Subcutaneous abdominal adipose tissue (tissue), 5 donors: ENCODE measurements around the gene METRNL.

Source experiments
- H3K27ac ChIP-seq: one replicate; pipeline ENCODE4 v1.7.0; 2013; ENCODE audit warnings: low read depth, mild to moderate bottlenecking, inconsistent platforms, low read length, moderate library complexity
- H3K27me3 ChIP-seq, 5 donors: one replicate each; pipeline ENCODE4 v1.7.0; 2013; ENCODE audit warnings: low read length in 5 of 5, inconsistent platforms in 1 of 5; ENCODE audit not compliant: control insufficient read depth in 5 of 5, insufficient read depth in 4 of 5
- H3K36me3 ChIP-seq, 5 donors: one replicate each; pipeline ENCODE4 v1.7.0; 2013; ENCODE audit warnings: low read length in 5 of 5; ENCODE audit not compliant: control insufficient read depth in 5 of 5, insufficient read depth in 5 of 5
- H3K4me1 ChIP-seq, 5 donors: one replicate each; pipeline ENCODE4 v1.7.0; 2013; ENCODE audit warnings: low read length in 5 of 5, mild to moderate bottlenecking in 3 of 5, moderate library complexity in 1 of 5; ENCODE audit not compliant: control insufficient read depth in 5 of 5, insufficient read depth in 5 of 5
- H3K4me3 ChIP-seq, 5 donors: one replicate each; pipeline ENCODE4 v1.7.0; 2013; ENCODE audit warnings: low read length in 5 of 5, low read depth in 1 of 5
- H3K9ac ChIP-seq, 5 donors: one replicate each; pipeline ENCODE4 v1.7.0; 2013; ENCODE audit warnings: low read length in 5 of 5, mild to moderate bottlenecking in 4 of 5, moderate library complexity in 3 of 5
- H3K9me3 ChIP-seq, 5 donors: one replicate each; pipeline ENCODE4 v1.7.0; 2013; ENCODE audit warnings: low read length in 5 of 5; ENCODE audit not compliant: control insufficient read depth in 5 of 5
- donor health status: healthy.
- donor health status: healthy.
- donor health status: healthy.
- donor health status: healthy.
- donor health status: healthy.

The METRNL gene

GRCh38 chr17:83057793-83058265 lies 21.6 kb upstream of the METRNL start:
- Histone ChIP-seq H3K27me3 (no peaks in the 10 kb centered on the region), H3K36me3 (no peaks in the 10 kb centered on the region), H3K4me3 (no peak overlapping the region), H3K9me3 (no peaks in the 10 kb centered on the region), H3K4me1 (peaks cover 3 to 31% (median 26%) of the 10 kb centered on the region in 5 donors), H3K9ac (no peak overlapping the region), H3K27ac (no peak overlapping the region)

GRCh38 chr17:83058266-83058798 lies 21.1 kb upstream of the METRNL start:
- H3K4me3 ChIP-seq: no peak overlapping the region
- H3K4me1 ChIP-seq: peaks cover 3 to 26% (median 21%) of the 10 kb centered on the region in 5 donors
- H3K27ac ChIP-seq: no peak overlapping the region
- H3K27me3 ChIP-seq: no peaks in the 10 kb centered on the region
- H3K36me3 ChIP-seq: no peaks in the 10 kb centered on the region
- H3K9ac ChIP-seq: no peak overlapping the region
- no peaks in the 10 kb centered on the region for H3K9me3 ChIP-seq

DNA sequence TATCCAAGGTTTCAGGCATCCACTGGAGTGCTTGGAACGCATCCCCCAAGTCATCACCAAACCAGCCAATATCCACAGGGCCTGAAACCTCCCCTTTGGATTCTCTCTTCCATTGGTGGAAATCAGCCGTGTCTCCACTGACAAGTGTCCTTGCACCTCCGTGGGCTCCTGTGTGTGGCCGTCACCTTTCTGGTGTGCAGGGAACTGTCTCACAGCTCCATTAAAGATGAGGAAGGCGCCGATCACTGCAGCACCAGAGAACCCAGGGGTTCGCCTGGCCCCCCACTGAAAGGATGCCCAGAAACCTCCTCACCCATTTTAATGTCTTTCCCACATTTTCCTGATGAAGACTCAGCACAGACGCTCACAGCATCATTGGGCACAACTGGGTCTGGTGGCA lies 17.8 kb upstream of the METRNL start:
- H3K9ac ChIP-seq: no peak overlapping the region
- H3K27ac ChIP-seq: no peak overlapping the region
- no peaks in the 10 kb centered on the region for H3K27me3 ChIP-seq
- H3K4me3 ChIP-seq: no peak overlapping the region
- H3K4me1 ChIP-seq: peaks cover 0 to 4% (median 2%) of the 10 kb centered on the region in 5 donors
- H3K36me3 ChIP-seq: no peaks in the 10 kb centered on the region
- H3K9me3 ChIP-seq: no peaks in the 10 kb centered on the region

GRCh38 chr17:83062011-83062817 lies 17.2 kb upstream of the METRNL start:
- no peak overlapping the region for H3K27ac ChIP-seq
- no peak overlapping the region for H3K4me3 ChIP-seq
- H3K27me3 ChIP-seq: peaks cover 0 to under 1% (median 0%) of the 10 kb centered on the region in 5 donors
- no peaks in the 10 kb centered on the region for H3K9me3 ChIP-seq
- no peaks in the 10 kb centered on the region for H3K4me1 ChIP-seq
- no peaks in the 10 kb centered on the region for H3K36me3 ChIP-seq
- no peak overlapping the region for H3K9ac ChIP-seq

- Histone ChIP-seq H3K4me3 (no peak overlapping the region), H3K27me3 (peaks cover 0 to 2% (median 0%) of the 10 kb centered on the region in 5 donors), H3K9ac (no peak overlapping the region), H3K36me3 (no peaks in the 10 kb centered on the region), H3K27ac (no peak overlapping the region), H3K9me3 (no peaks in the 10 kb centered on the region), H3K4me1 (no peaks in the 10 kb centered on the region)
Measured at GRCh38 chr17:83062818-83063671, 16.4 kb upstream of the METRNL start.

- no peak overlapping the region for H3K9ac ChIP-seq
- H3K36me3 ChIP-seq: no peaks in the 10 kb centered on the region
- H3K9me3 ChIP-seq: no peaks in the 10 kb centered on the region
- H3K27ac ChIP-seq: no peak overlapping the region
- peaks cover 0 to 2% (median 0%) of the 10 kb centered on the region in 5 donors for H3K27me3 ChIP-seq
- H3K4me1 ChIP-seq: peaks cover 0 to 4% (median 0%) of the 10 kb centered on the region in 5 donors
- H3K4me3 ChIP-seq: no peak overlapping the region
Measured at GRCh38 chr17:83064021-83064731, 15.2 kb upstream of the METRNL start.

DNA sequence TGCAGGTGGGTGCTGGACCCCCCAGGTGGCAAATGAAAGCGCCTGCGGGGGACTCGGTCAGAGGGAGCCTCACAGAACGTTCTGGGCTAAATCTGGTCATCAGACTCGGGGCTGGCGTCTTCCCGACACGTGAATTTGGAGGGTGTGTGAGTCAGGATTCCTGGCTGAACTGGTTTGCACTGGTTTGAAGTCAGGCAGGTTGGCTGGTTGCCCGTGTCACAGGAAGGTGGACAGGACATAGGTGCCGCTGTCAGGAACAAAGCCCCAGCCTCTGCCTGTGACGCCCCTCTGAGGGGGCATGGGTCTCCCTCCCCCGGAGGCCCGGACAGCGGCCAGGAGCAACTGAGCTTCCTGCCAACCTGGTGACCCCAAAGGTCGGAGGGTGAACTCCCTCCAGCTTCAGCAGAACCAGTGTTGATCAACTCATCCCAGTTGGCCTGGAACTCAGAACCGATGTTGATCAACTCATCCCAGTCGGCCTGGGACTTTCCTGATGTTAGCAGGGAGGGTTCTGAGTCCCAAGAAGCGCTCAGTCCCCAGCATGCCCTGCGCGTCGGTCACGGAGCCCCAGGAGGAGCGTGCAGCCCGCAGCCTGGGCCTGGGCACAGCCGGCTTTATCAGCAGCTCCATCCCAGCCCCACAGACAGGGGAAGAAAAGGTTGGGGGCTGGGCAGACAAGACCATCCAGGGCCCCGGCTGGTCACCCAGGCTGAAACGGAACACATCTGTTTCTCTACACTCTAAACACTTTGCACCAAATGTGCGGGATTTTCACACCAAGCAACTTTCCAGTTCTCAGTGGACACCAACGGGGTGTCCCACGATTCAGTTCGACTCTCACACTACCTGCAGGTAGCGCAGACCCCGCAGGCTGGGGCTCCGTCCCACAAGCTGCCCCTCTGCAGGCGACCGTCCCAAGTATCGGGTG lies 14.4 kb upstream of the METRNL start:
- Histone ChIP-seq H3K4me3 (no peak overlapping the region), H3K9ac (no peak overlapping the region), H3K27me3 (peaks cover 0 to 6% (median 3%) of the 10 kb centered on the region in 5 donors), H3K4me1 (peaks cover 0 to 4% (median 0%) of the 10 kb centered on the region in 5 donors), H3K36me3 (no peaks in the 10 kb centered on the region), H3K27ac (no peak overlapping the region), H3K9me3 (no peaks in the 10 kb centered on the region)

DNA sequence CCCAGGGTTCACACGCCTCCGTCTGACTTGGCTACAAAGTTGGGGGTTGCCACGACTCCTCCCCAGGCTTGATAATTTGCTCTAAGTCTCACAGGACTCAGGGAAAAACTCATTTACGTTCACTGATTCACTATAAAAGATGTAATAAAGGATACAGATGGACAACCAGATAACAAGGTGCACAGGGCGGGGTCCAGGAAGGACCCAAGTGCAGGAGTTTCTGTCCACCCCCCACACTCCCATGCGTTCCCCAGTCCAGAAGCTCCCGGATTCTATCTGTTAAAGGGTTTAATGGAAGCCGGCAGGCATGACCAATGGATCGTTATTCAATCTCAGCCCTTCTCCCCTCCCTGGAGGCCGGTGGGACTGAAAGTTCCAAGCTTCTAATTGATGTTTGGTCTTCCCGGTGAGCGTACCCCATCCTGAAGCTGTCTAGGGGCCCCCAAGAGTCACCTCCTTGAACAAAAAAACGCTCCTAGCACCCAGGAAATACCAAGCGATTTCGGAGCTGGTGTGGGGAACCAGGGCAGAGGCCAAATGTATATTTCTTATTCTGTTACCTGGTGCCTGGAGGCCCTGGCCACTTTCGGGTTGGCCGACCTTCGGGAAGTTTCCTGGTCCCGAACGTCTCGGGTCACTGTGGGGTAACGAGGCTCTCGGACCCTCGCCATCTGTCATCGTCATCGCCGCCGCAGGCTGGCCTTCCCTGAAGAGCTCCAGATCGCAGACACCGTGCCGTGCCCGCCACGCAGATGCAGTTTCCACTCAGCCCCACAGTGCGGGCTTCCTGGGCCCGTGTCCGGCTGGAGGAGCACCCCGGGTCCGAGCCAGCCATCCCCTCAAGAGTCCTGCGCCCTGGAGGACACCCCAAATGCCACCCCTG lies 13.5 kb upstream of the METRNL start:
- peaks cover 0 to 4% (median 0%) of the 10 kb centered on the region in 5 donors for H3K4me1 ChIP-seq
- H3K9ac ChIP-seq: no peak overlapping the region
- H3K4me3 ChIP-seq: no peak overlapping the region
- no peak overlapping the region for H3K27ac ChIP-seq
- no peaks in the 10 kb centered on the region for H3K9me3 ChIP-seq
- peaks cover 0 to 6% (median 3%) of the 10 kb centered on the region in 5 donors for H3K27me3 ChIP-seq
- no peaks in the 10 kb centered on the region for H3K36me3 ChIP-seq
